Muscle of leg (tissue), 16 donors: ENCODE data around the gene PPP1R14C. TPM values are rescaled to one million over a fixed set of nuclear protein-coding genes. Genes with fewer than 3 reads are reported as not detected.
A peak's percentile ranks its signal among the peaks of the same experiment; 100 is the strongest.

Experiments
- DNase-seq: peaks from one replicate; pipeline ENCODE4 v3.0.0; 2013
- H3K27ac ChIP-seq: one replicate; pipeline ENCODE4 v1.5.1; 2013; ENCODE audit warnings: mild to moderate bottlenecking, low read length, control low read depth
- H3K27me3 ChIP-seq: one replicate; pipeline ENCODE4 v1.6.1; 2013; ENCODE audit warnings: low read length; ENCODE audit not compliant: control insufficient read depth, insufficient read depth
- H3K36me3 ChIP-seq: one replicate; pipeline ENCODE4 v1.6.1; 2013; ENCODE audit warnings: low read length; ENCODE audit not compliant: control insufficient read depth, insufficient read depth
- H3K4me1 ChIP-seq: one replicate; pipeline ENCODE4 v1.6.1; 2013; ENCODE audit warnings: low read length; ENCODE audit not compliant: control insufficient read depth, insufficient read depth
- H3K4me3 ChIP-seq: one replicate; pipeline ENCODE4 v1.5.1; 2013; ENCODE audit warnings: low read length, control low read depth
- H3K9me3 ChIP-seq: replicated peaks from 2 replicates; pipeline ENCODE4 v1.6.1; 2013; ENCODE audit warnings: low read depth, low read length; ENCODE audit not compliant: control insufficient read depth
- WGBS: methylation state at CpG from one replicate; pipeline ENCODE4 v1.1.5; 2013; ENCODE audit warnings: missing lambda C conversion rate; ENCODE audit not compliant: insufficient coverage; 5-methylcytosine and 5-hydroxymethylcytosine counted together
- long read RNA-seq, 11 donors: transcript quantifications; one replicate each; lab custom pipeline, GENCODE V29; 2026
- polyA plus RNA-seq, 8 donors: library from polyadenylated mRNA; unstranded; fragments of 120-200 nt; gene quantifications; one replicate each; pipeline versions ENCODE4 v1.2.1 to v1.2.3, GENCODE V29; 2013; ENCODE audit warnings: inconsistent platforms in 1 of 8, low replicate concordance in 1 of 8; ENCODE audit not compliant: insufficient read length in 8 of 8, insufficient read depth in 1 of 8
- total RNA-seq: library from RNA; stranded (reverse); fragments of 120-200 nt; gene quantifications from one replicate; pipeline ENCODE4 v1.2.4, GENCODE V29; 2013

The PPP1R14C gene
- total RNA-seq (30.2 TPM), polyA plus RNA-seq (10 to 100 TPM; 25.3 to 47.3 (median 37.6) TPM)
- long read RNA-seq, donor 1, transcript PPP1R14C-201 (4 exons, 2,152 nt) = major isoform, 11 of 11 reads
- long read RNA-seq, donor 1, partial matches to known transcripts = 0 of 11 reads
- long read RNA-seq, donor 1, other reads (novel, unspliced or antisense) = 0 of 11 reads
- long read RNA-seq, donor 2, partial matches to known transcripts = 0 of 2 reads
- long read RNA-seq, donor 2, other reads (novel, unspliced or antisense) = 0 of 2 reads
- long read RNA-seq, donor 3, transcript PPP1R14C-201 (4 exons, 2,152 nt) = major isoform, 17 of 17 reads
- long read RNA-seq, donor 3, partial matches to known transcripts = 0 of 17 reads
- long read RNA-seq, donor 3, other reads (novel, unspliced or antisense) = 0 of 17 reads
- long read RNA-seq, donor 4, transcript PPP1R14C-201 (4 exons, 2,152 nt) = major isoform, 11 of 11 reads
- long read RNA-seq, donor 4, partial matches to known transcripts = 0 of 11 reads
- long read RNA-seq, donor 4, other reads (novel, unspliced or antisense) = 0 of 11 reads
- long read RNA-seq, donor 5, transcript PPP1R14C-201 (4 exons, 2,152 nt) = major isoform, 29 of 29 reads
- long read RNA-seq, donor 5, partial matches to known transcripts = 0 of 29 reads
- long read RNA-seq, donor 5, other reads (novel, unspliced or antisense) = 0 of 29 reads
- long read RNA-seq, donor 6, transcript PPP1R14C-201 (4 exons, 2,152 nt) = major isoform, 31 of 31 reads
- long read RNA-seq, donor 6, partial matches to known transcripts = 0 of 31 reads
- long read RNA-seq, donor 6, other reads (novel, unspliced or antisense) = 0 of 31 reads
- long read RNA-seq, donor 7, transcript PPP1R14C-201 (4 exons, 2,152 nt) = major isoform, 22 of 56 reads
- long read RNA-seq, donor 7, partial matches to known transcripts = 34 of 56 reads
- long read RNA-seq, donor 7, other reads (novel, unspliced or antisense) = 0 of 56 reads
- long read RNA-seq, donor 8, transcript PPP1R14C-201 (4 exons, 2,152 nt) = major isoform, 24 of 24 reads
- long read RNA-seq, donor 8, partial matches to known transcripts = 0 of 24 reads
- long read RNA-seq, donor 8, other reads (novel, unspliced or antisense) = 0 of 24 reads
- long read RNA-seq, donor 9, transcript PPP1R14C-201 (4 exons, 2,152 nt) = major isoform, 15 of 15 reads
- long read RNA-seq, donor 9, partial matches to known transcripts = 0 of 15 reads
- long read RNA-seq, donor 9, other reads (novel, unspliced or antisense) = 0 of 15 reads
- long read RNA-seq, donor 10, transcript PPP1R14C-201 (4 exons, 2,152 nt) = major isoform, 13 of 13 reads
- long read RNA-seq, donor 10, partial matches to known transcripts = 0 of 13 reads
- long read RNA-seq, donor 10, other reads (novel, unspliced or antisense) = 0 of 13 reads
- long read RNA-seq, donor 11, transcript PPP1R14C-201 (4 exons, 2,152 nt) = major isoform, 24 of 66 reads
- long read RNA-seq, donor 11, partial matches to known transcripts = 42 of 66 reads
- long read RNA-seq, donor 11, other reads (novel, unspliced or antisense) = 0 of 66 reads

DNA sequence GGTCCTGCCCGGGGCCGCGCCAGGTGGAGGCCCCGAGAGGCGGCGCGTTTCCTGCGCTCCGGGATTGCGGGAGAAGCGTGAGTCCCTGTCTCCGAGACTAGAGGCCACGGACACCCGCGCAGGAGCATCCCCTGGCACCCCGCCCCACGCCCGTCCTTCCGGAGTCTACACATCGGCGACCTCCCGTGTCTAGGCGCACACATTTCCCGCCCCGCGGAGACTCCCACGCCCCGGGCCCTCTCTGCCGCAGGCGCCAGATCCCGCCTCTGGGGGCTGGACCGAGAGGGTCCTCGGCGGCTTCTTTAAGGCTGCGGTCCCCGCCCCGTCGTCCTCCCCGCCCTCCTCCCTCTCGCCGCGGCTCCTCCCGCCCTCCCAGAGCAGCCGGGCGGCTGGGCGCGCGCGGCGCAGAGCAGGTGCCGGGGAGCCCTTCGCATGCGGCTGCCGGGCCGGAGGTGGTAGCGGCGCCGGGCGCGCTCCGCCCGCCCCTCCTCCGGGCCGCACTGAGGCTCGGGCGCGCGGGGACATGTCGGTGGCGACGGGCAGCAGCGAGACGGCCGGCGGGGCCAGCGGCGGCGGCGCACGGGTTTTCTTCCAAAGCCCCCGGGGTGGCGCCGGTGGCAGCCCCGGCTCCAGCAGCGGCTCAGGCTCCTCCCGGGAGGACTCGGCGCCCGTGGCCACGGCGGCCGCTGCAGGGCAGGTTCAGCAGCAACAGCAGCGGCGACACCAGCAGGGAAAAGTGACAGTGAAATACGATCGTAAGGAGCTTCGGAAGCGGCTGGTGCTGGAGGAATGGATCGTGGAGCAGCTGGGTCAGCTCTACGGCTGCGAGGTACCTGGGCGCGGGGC, at the start of gene PPP1R14C:
TSS of gene PPP1R14C (plus strand) at position 375 of the 846 bp plus-strand sequence. CDS start at position 524, 149 bp downstream.
- peaks cover 17% of the 10 kb centered on the region for H3K4me1 ChIP-seq
- peaks cover 53% of the 10 kb centered on the region for H3K27me3 ChIP-seq
- peak; percentile 67 for DNase-seq
- H3K4me3 ChIP-seq = peak within 1 kb of the TSS; percentile 50
- under 1% methylated on average over 103 of the region's 103 CpGs for WGBS
- H3K36me3 ChIP-seq = no peaks in the 10 kb centered on the region
- H3K27ac ChIP-seq = no peak within 1 kb of the TSS
- no peaks in the 10 kb centered on the region for H3K9me3 ChIP-seq

DNA sequence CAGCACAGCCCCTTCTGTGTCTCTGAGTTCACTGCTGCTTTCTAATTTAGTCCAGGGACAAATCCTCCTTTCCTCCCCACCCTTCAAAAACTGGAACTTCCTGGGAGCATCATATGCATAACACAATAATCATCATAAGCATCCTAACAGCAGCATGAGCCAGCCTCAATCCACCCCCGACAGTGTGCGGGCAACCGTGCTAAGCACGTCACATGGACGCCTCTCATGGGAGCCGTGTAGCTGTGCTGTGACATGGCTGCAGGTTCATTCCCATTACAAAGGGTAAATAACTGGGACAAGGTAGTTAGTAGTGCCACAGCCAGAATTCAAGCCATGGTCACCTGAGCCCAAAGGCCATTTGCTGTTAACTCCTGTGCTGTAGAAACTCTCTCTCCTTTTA, 49.4 kb upstream of the PPP1R14C start:
- Histone ChIP-seq H3K27ac (no peak overlapping the region), H3K36me3 (no peaks in the 10 kb centered on the region), H3K4me1 (no peaks in the 10 kb centered on the region), H3K27me3 (peaks cover 2% of the 10 kb centered on the region), H3K4me3 (no peak overlapping the region), H3K9me3 (no peaks in the 10 kb centered on the region)
- no peak for DNase-seq
- 55% methylated on average over 6 of the region's 6 CpGs for WGBS

GRCh38 chr6:150098155-150098554, 44.7 kb upstream of the PPP1R14C start:
- H3K27ac ChIP-seq = no peak overlapping the region

DNA sequence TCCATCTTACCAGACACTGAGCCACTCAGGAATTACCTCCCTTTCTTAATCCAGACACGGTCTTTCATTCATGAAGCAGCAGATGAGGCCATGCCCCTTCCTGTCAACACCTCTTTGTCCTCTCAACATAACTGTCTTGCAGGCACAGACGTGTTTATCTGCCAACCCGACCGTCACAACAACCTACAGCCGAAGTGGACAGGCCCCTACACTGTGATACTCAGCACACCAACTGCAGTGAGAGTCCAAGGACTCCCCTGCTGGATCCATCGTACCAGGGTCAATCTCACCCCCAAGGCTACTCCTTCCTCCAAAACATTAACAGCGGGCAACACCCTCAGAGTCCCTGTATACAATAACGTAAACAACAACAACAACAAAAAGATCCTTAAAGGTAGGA, 43.3 kb upstream of the PPP1R14C start:
- Histone ChIP-seq H3K27ac (no peak overlapping the region), H3K9me3 (no peaks in the 10 kb centered on the region), H3K27me3 (peaks cover 2% of the 10 kb centered on the region), H3K36me3 (no peaks in the 10 kb centered on the region), H3K4me3 (no peak overlapping the region), H3K4me1 (no peaks in the 10 kb centered on the region)
- 82% methylated on average over 6 of the region's 8 CpGs for WGBS
- no peak for DNase-seq

More at GRCh38 chr6:150098155-150098554, 44.7 kb upstream of the PPP1R14C start:
- Histone ChIP-seq H3K27me3 (peaks cover 2% of the 10 kb centered on the region), H3K9me3 (no peaks in the 10 kb centered on the region), H3K4me3 (no peak overlapping the region), H3K36me3 (no peaks in the 10 kb centered on the region), H3K4me1 (no peaks in the 10 kb centered on the region)
- whole genome bisulfite sequencing = 85% methylated on average over 9 of the region's 10 CpGs
- no peak for DNase-seq

DNA sequence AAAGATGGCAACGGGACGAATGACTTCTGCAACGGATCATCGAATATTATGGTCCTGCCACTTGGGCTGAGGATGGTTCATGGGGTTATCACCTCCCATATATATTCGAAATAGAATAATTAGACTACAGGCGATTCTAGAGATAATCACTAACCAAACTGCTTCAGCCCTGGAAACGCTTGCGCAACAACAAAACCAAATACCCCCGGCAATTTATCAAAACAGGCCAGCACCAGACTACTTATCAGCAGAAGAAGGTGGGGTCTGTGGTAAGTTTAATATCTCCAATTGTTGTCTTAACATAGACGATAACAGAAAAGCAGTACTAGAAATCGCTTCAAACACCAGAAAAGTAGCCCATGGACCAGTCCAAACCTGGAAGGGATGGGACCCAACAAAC, 42.9 kb upstream of the PPP1R14C start:
- Histone ChIP-seq H3K27ac (no peak overlapping the region), H3K27me3 (peaks cover 2% of the 10 kb centered on the region), H3K4me1 (no peaks in the 10 kb centered on the region), H3K4me3 (no peak overlapping the region), H3K9me3 (no peaks in the 10 kb centered on the region), H3K36me3 (no peaks in the 10 kb centered on the region)
- 100% methylated on average over 4 of the region's 11 CpGs for WGBS
- DNase-seq = no peak

GRCh38 chr6:150100745-150101144, 42.1 kb upstream of the PPP1R14C start:
- no peaks in the 10 kb centered on the region for H3K9me3 ChIP-seq
- H3K27me3 ChIP-seq = peaks cover 2% of the 10 kb centered on the region
- no peak overlapping the region for H3K27ac ChIP-seq
- H3K4me3 ChIP-seq = no peak overlapping the region
- H3K36me3 ChIP-seq = no peaks in the 10 kb centered on the region
- 80% methylated on average over 15 of the region's 19 CpGs for WGBS
- no peak for DNase-seq
- H3K4me1 ChIP-seq = no peaks in the 10 kb centered on the region

- Histone ChIP-seq H3K4me3 (no peak overlapping the region), H3K4me1 (no peaks in the 10 kb centered on the region), H3K27me3 (no peaks in the 10 kb centered on the region), H3K36me3 (no peaks in the 10 kb centered on the region), H3K27ac (no peak overlapping the region), H3K9me3 (no peaks in the 10 kb centered on the region)
- DNase-seq = no peak
- WGBS = no CpG with 5 or more reads among the region's 4 CpGs
These were observed 40.0 kb upstream of the PPP1R14C start for GRCh38 chr6:150102750-150103270.

DNA sequence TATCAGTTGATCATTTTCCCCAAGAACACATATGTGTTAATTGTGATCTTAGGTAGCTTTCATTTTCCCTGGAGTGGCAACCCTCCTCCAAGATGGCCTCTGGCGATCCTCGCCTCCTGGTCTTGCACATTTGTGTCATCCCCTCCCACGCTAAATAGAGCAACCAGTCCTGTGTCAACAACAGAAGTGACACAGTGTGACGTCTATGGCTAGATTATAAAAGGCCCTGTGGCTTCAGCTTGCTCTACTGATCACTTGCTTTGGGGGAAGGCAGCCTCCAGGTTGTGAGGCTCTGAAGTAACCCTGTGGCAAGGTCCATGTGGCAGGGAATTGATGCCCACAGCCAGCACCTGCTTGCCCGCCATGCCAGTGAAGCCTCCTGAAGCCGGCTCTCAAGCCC, 30.6 kb upstream of the PPP1R14C start:
- Histone ChIP-seq H3K27me3 (peaks cover 4% of the 10 kb centered on the region), H3K9me3 (no peaks in the 10 kb centered on the region), H3K4me1 (no peaks in the 10 kb centered on the region), H3K36me3 (no peaks in the 10 kb centered on the region), H3K4me3 (no peak overlapping the region), H3K27ac (no peak overlapping the region)
- 89% methylated on average over 4 of the region's 6 CpGs for WGBS
- DNase-seq = no peak
